HepG2 (cell line): ENCODE data around the gene DNAAF8. TPM values are rescaled to one million over a fixed set of nuclear protein-coding genes. Genes with fewer than 3 reads are reported as not detected.

ENCODE experiments used
- ATAC-seq: fragments of 200-7000 bp; cut with Tn5 transposase; 3 replicates; pipeline ENCODE4 v1.9.1; 2020; ENCODE audit warnings: mild to moderate bottlenecking, moderate library complexity
- BruUV-seq: library from RNA; stranded (reverse); fragments of 400-500 nt; replicated peaks from 2 replicates; lab custom pipeline; 2021; lab: Mats Ljungman, UMichigan
- CTCF ChIA-PET: fragments of 300-600 bp; formaldehyde crosslinking; extraction: SDS; loops from one replicate; lab custom pipeline; 2021; ENCODE audit warnings: low total read pairs, inconsistent platforms, low intra/inter-chr PET ratio; lab: Yijun Ruan, JAX
- POLR2A ChIA-PET: fragments of 350-600 bp; sonication (Branson Sonifier 250); formaldehyde crosslinking; loops from one replicate; lab custom pipeline; 2020; ENCODE audit warnings: antibody characterized with exemption, inconsistent platforms; lab: Yijun Ruan, JAX
- DNase-seq: peaks from one replicate; pipeline ENCODE4 v3.0.0-alpha.2; 2015; ENCODE audit warnings: low spot score
- FAIRE-seq: peaks from 3 replicates; lab custom pipeline; 2011; peaks lifted over from hg19 to GRCh38; lab: Jason Lieb, UNC
- H2AFZ ChIP-seq: one replicate; pipeline ENCODE4 v1.6.1; 2011; ENCODE audit warnings: low read length, inconsistent platforms
- H3K27ac ChIP-seq: fragments of 300-600 bp; 3 replicates; pipeline ENCODE4 v1.8.0; 2011; ENCODE audit warnings: mixed run types, mild to moderate bottlenecking, mixed read lengths, low read length, inconsistent platforms; ENCODE audit not compliant: insufficient read depth; ENCODE audit errors: extremely low read length
- H3K27me3 ChIP-seq, 2 experiments: fragments of 200-600 bp in 1 of 2; 2 replicates in 1 of 2; 3 replicates in 1 of 2; pipeline versions ENCODE4 v1.6.0 to v1.8.0; 2011; ENCODE audit warnings: low read length in 2 of 2, mild to moderate bottlenecking in 2 of 2, moderate library complexity in 2 of 2, inconsistent platforms in 1 of 2; ENCODE audit not compliant: insufficient read depth in 2 of 2, control insufficient read depth in 1 of 2
- H3K36me3 ChIP-seq, 2 experiments: fragments of 200-600 bp in 1 of 2; replicated peaks in 1 of 2; 2 replicates in 1 of 2; 3 replicates in 1 of 2; pipeline versions ENCODE4 v1.5.1 to v1.8.0; 2011; ENCODE audit warnings: low read length in 2 of 2, inconsistent platforms in 1 of 2; ENCODE audit not compliant: insufficient read depth in 2 of 2, control insufficient read depth in 1 of 2
- H3K4me1 ChIP-seq: 2 replicates; pipeline ENCODE4 v1.5.1; 2012; ENCODE audit warnings: low read length, inconsistent platforms; ENCODE audit not compliant: insufficient read depth
- H3K4me2 ChIP-seq: 2 replicates; pipeline ENCODE4 v1.6.0; 2011; ENCODE audit warnings: low read depth, low read length, inconsistent platforms
- H3K4me3 ChIP-seq, 3 experiments: fragments of 200-600 bp in 1 of 3; sonication (generic), shearing (Covaris generic) in 1 of 3; replicated peaks in 1 of 3; 2 replicates each; pipeline ENCODE4 v1.5.1; 2011 to 2016; ENCODE audit warnings: low read length in 3 of 3, inconsistent platforms in 2 of 3, low read depth in 2 of 3, mild to moderate bottlenecking in 2 of 3, control low read depth in 1 of 3, mixed read lengths in 1 of 3; ENCODE audit not compliant: insufficient read depth in 1 of 3
- H3K79me2 ChIP-seq: one replicate; pipeline ENCODE4 v1.6.1; 2011; ENCODE audit warnings: low read length, inconsistent platforms; ENCODE audit not compliant: insufficient read depth
- H3K9ac ChIP-seq: 2 replicates; pipeline ENCODE4 v1.6.0; 2011; ENCODE audit warnings: mild to moderate bottlenecking, low read depth, low read length, inconsistent platforms; ENCODE audit not compliant: insufficient read depth
- H3K9me3 ChIP-seq: 2 replicates; pipeline ENCODE4 v1.5.1; 2012; ENCODE audit warnings: mild to moderate bottlenecking, low read length
- H4K20me1 ChIP-seq: 2 replicates; pipeline ENCODE4 v1.6.0; 2011; ENCODE audit warnings: inconsistent platforms, mild to moderate bottlenecking, low read length, moderate library complexity; ENCODE audit not compliant: insufficient read depth
- BHLHE40 ChIP-seq: IDR thresholded peaks from 2 replicates; pipeline ENCODE4 v1.6.1; 2011; ENCODE audit warnings: low read length, improper control_type of control experiment
- CHD4 ChIP-seq: fragments of 200-600 bp; sonication (generic); IDR thresholded peaks from 2 replicates; pipeline ENCODE4 v1.7.0; 2017; ENCODE audit warnings: mild to moderate bottlenecking, low read length, borderline replicate concordance
- HMG20A ChIP-seq: IDR thresholded peaks from 2 replicates; pipeline ENCODE4 v1.6.1; 2016; ENCODE audit warnings: borderline replicate concordance
- IKZF5 ChIP-seq: IDR thresholded peaks from 2 replicates; pipeline ENCODE4 v1.6.1; 2018; ENCODE audit warnings: missing genetic modification reagents, mild to moderate bottlenecking, missing compliant biosample characterization
- PHF8 ChIP-seq: sonication (generic); formaldehyde crosslinking; IDR thresholded peaks from 2 replicates; pipeline ENCODE4 v1.5.0; 2020; ENCODE audit warnings: missing genetic modification reagents
- ZBTB2 ChIP-seq: sonication (generic); formaldehyde crosslinking; IDR thresholded peaks from 2 replicates; pipeline ENCODE4 v1.8.0; 2022; ENCODE audit warnings: low read depth, missing genetic modification reagents
- WGBS: methylation state at CpG from one replicate; pipeline ENCODE4 v1.1.6; 2017; ENCODE audit warnings: low lambda C conversion rate; 5-methylcytosine and 5-hydroxymethylcytosine counted together
- in situ Hi-C: cut with HindIII; loops from 2 replicates; pipeline ENCODE4 v1.10.0; 2017; ENCODE audit warnings: low pct_unique_long_range_greater_than_20kb; ENCODE audit not compliant: extremely low pct_ligation_motif_present
- intact Hi-C: fragments of 100-400 bp; cut with micrococcal nuclease; formaldehyde crosslinking; loops from one replicate; pipeline ENCODE4 v1.10.0; 2022; ENCODE audit not compliant: unreplicated experiment
- polyA plus RNA-seq, 8 experiments: library from polyadenylated mRNA; depleted of rRNA in 3 of 8; stranded (reverse) in 7 of 8; unstranded in 1 of 8; fragments of >200 nt; fragmentation: Illumina TruSeq in 4 of 8; extraction: Trizol in 4 of 8; gene quantifications; 2 replicates each; pipeline versions ENCODE4 v1.2.1 to v1.2.3, GENCODE V29; 2011 to 2016; ENCODE audit warnings: low read depth in 4 of 8, missing spikeins in 1 of 8, mixed read lengths in 1 of 8; ENCODE audit not compliant: insufficient read depth in 1 of 8
- total RNA-seq, 5 experiments: library from RNA; depleted of rRNA; stranded (reverse); fragments of >200 nt; fragmentation: Illumina TruSeq; extraction: Trizol; gene quantifications; 2 replicates each; pipeline ENCODE4 v1.2.3, GENCODE V29; 2016; ENCODE audit warnings: low read depth in 1 of 5

DNAAF8 gene
- total and polyA plus RNA-seq, 2 of the 13 experiments (the other 11 are each of a cell fraction or from before 2014, with no cell fraction given): 0.44 TPM; not detected in 1

DNA sequence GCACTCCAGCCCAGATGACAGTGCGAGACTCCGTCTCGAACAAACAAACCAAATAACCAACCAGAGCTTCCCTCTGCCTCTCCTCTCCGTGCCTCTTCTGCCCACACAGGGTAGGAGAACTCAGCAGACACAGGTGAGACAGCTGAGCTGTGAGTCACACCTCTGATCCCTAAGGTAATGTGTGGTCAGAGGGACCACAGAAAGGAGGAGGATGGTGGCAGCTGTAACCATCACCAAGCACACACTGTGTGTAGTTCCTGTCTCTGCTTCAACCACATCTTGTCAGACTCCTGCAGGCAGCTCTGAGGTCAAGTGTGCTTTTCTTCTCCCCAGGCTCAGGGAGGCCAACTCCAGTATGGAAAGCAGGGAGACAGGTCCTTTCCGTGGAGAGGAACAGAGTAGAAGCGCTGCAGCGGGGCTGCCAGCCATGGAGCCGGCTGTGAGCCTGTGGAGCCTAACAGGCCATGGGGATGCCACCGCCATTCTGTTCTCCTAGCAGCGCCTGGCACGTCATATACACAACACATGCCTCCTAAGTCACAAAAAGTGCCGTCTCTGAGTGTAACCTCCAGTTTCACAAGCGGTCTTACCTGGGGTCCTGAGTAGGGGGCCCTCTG is 33.8 kb upstream of the DNAAF8 start:
- Histone ChIP-seq H3K4me2 (no peak overlapping the region), H4K20me1 (no peaks in the 10 kb centered on the region), H3K36me3 (peaks cover 35 to 66% of the 10 kb centered on the region in 2 experiments), H3K4me1 (peaks cover 34% of the 10 kb centered on the region), H3K27ac (no peak overlapping the region), H3K4me3 (no peak overlapping the region), H3K9ac (no peak overlapping the region), H3K27me3 (no peaks in the 10 kb centered on the region), H3K9me3 (no peaks in the 10 kb centered on the region), H3K79me2 (no peaks in the 10 kb centered on the region), H2AFZ (no peak overlapping the region)
- no peak for TF ChIP-seq IKZF5
- no peak for TF ChIP-seq PHF8
- no peak for TF ChIP-seq HMG20A (CRISPR knock-in tag)
- no peak for TF ChIP-seq CHD4
- TF ChIP-seq ZBTB2: no peak
- no peak for TF ChIP-seq BHLHE40
- CTCF ChIA-PET: no interaction called here
- BruUV-seq: no TSS peak
- in situ Hi-C loops (no loop called here), intact Hi-C loops (no loop called here)
- WGBS: 94% methylated on average over 8 of the region's 13 CpGs
- FAIRE-seq (no peak), ATAC-seq (no peak), DNase-seq (no peak)
- POLR2A ChIA-PET: no interaction called here
